Limb (tissue), 2 donors: ENCODE results near the gene TNFAIP1.
"Not testable (repeated sequence)": the region's sequence is repeated elsewhere in the genome, so short reads cannot be mapped to it uniquely, and the experiment has no call there.

Experiments
- DNase-seq, 2 donors: peaks; one replicate each; pipeline ENCODE4 v3.0.0-alpha.2; 2016; ENCODE audit errors: extremely low spot score in 2 of 2

TNFAIP1 gene

GRCh38 chr17:28324781-28325180 lies 10.8 kb upstream of the TNFAIP1 start:
- no peak for DNase-seq

GRCh38 chr17:28325211-28325610 lies 10.3 kb upstream of the TNFAIP1 start:
- DNase-seq: no peak

GRCh38 chr17:28326114-28326513 lies 9.4 kb upstream of the TNFAIP1 start:
- DNase-seq: peak in 1 of 2 donors; percentile 6

GRCh38 chr17:28327031-28327607 lies 8.4 kb upstream of the TNFAIP1 start:
- DNase-seq: peak in 1 of 2 donors; percentile 2

GRCh38 chr17:28327709-28328108 lies 7.9 kb upstream of the TNFAIP1 start:
- DNase-seq: no peak

- no peak for DNase-seq
Measured at GRCh38 chr17:28328325-28328724, 7.2 kb upstream of the TNFAIP1 start.

- no peak for DNase-seq
Measured at GRCh38 chr17:28330671-28331070, 4.9 kb upstream of the TNFAIP1 start.

GRCh38 chr17:28331891-28332420 lies 3.6 kb upstream of the TNFAIP1 start:
- no peak for DNase-seq

- DNase-seq: no peak
Measured at GRCh38 chr17:28333083-28333746, 2.3 kb upstream of the TNFAIP1 start.

- DNase-seq: no peak
Measured at GRCh38 chr17:28334171-28334570, 1.4 kb upstream of the TNFAIP1 start.

- no peak for DNase-seq
Measured at GRCh38 chr17:28334666-28335200, 828 bp upstream of the TNFAIP1 start.

- peak; percentile 65 to 77 for DNase-seq
Measured at GRCh38 chr17:28335959-28336871, 654 bp downstream of the TNFAIP1 start.

GRCh38 chr17:28338056-28338768 lies 2.7 kb downstream of the TNFAIP1 start:
- no peak for DNase-seq

- DNase-seq: not testable (repeated sequence)
Measured at GRCh38 chr17:28338769-28339212, 3.2 kb downstream of the TNFAIP1 start.

- DNase-seq: no peak
Measured at GRCh38 chr17:28339431-28339830, 3.9 kb downstream of the TNFAIP1 start.

- DNase-seq: no peak
Measured at GRCh38 chr17:28340374-28340773, 4.8 kb downstream of the TNFAIP1 start.

- no peak for DNase-seq
Measured at GRCh38 chr17:28341516-28341915, 6.0 kb downstream of the TNFAIP1 start.

GRCh38 chr17:28342313-28342712 lies 6.8 kb downstream of the TNFAIP1 start:
- no peak for DNase-seq

- no peak for DNase-seq
Measured at GRCh38 chr17:28343491-28343932, 8.0 kb downstream of the TNFAIP1 start.

- DNase-seq: no peak
Measured at GRCh38 chr17:28344011-28344410, 8.4 kb downstream of the TNFAIP1 start.

GRCh38 chr17:28344435-28344901 lies 8.9 kb downstream of the TNFAIP1 start:
- DNase-seq: no peak
